ENCODE measurements around the gene FHL2. TPM values are rescaled to one million over a fixed set of nuclear protein-coding genes. Genes with fewer than 3 reads are reported as not detected.

Gene FHL2
- total and polyA plus RNA-seq, 9 of the 15 experiments (the other 6 are each of a cell fraction or from before 2014, with no cell fraction given): 7.5 to 33.1 (median 23.9) TPM

DNA sequence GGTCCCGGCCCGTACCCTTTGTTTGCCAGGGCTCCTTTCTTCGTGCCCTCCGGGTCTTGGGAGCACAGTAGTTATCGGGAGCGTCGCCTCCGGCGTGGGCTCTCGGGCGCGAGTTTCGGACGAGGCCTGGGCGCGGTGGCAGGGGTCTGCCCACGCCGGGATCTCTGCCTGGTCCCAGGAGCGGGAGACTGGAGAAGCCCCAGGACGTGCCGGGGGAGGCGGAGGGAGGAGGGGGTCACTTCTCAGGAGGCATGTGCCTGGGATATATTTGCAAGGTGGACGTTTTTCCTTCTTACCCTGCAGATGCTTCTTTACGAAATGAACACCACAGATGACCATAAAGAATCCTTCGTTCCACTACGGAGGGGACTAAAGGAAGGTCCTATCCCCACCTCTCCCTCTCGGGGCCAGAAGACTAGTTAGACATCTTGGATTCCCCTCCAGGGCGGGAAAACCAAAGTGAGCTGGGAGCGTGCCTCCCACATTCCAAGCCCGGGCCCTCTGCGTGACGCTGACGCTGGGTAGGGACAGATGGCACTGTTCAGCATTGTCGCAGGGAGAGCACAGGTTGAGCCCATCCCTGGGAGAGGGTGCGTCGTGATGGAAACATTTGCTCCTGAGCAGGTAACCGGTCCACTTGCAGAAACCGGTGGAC lies 483 bp upstream of the FHL2 start (continued):
- no peak for TF ChIP-seq ID3 (CRISPR knock-in tag; IDR thresholded peaks at IDR 0.05)
- TF ChIP-seq ID3 (tag; IDR thresholded peaks at IDR 0.05): peak; percentile 94
- no peak for TF ChIP-seq IRF2 (CRISPR knock-in tag; IDR thresholded peaks at IDR 0.05)
- no peak for TF ChIP-seq DACH1 (IDR thresholded peaks at IDR 0.05; ENCODE audit: partially characterized antibody)
- TF ChIP-seq HDAC1 (IDR thresholded peaks at IDR 0.05): no peak
- TF ChIP-seq, protein P1, sequence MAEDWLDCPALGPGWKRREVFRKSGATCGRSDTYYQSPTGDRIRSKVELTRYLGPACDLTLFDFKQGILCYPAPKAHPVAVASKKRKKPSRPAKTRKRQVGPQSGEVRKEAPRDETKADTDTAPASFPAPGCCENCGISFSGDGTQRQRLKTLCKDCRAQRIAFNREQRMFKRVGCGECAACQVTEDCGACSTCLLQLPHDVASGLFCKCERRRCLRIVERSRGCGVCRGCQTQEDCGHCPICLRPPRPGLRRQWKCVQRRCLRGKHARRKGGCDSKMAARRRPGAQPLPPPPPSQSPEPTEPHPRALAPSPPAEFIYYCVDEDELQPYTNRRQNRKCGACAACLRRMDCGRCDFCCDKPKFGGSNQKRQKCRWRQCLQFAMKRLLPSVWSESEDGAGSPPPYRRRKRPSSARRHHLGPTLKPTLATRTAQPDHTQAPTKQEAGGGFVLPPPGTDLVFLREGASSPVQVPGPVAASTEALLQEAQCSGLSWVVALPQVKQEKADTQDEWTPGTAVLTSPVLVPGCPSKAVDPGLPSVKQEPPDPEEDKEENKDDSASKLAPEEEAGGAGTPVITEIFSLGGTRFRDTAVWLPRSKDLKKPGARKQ (CRISPR knock-in tag; IDR thresholded peaks at IDR 0.05): peak; percentile 7; the same call in 1 of the 2 replicates
- TF ChIP-seq CEBPG (CRISPR knock-in tag; IDR thresholded peaks at IDR 0.05): no peak
- TF ChIP-seq CEBPG (tag; conservative IDR thresholded peaks at IDR 0.05 in 1 of 2, IDR thresholded peaks at IDR 0.05 in 1 of 2): no peak
- TF ChIP-seq ZBTB49 (CRISPR knock-in tag; IDR thresholded peaks at IDR 0.05; ENCODE audit: borderline replicate concordance): no peak
- TF ChIP-seq ZNF592 (IDR thresholded peaks at IDR 0.05): peak; percentile 96
- no peak for TF ChIP-seq PHB (CRISPR knock-in tag; IDR thresholded peaks at IDR 0.05)
- TF ChIP-seq ZNF764 (CRISPR knock-in tag; IDR thresholded peaks at IDR 0.05; ENCODE audit: low read depth): no peak
- TF ChIP-seq IFI16 (CRISPR knock-in tag; IDR thresholded peaks at IDR 0.05): no peak
- no peak for TF ChIP-seq SUPT5H (IDR thresholded peaks at IDR 0.05)
- TF ChIP-seq CC2D1A (IDR thresholded peaks at IDR 0.05): no peak
- TF ChIP-seq, protein P2, sequence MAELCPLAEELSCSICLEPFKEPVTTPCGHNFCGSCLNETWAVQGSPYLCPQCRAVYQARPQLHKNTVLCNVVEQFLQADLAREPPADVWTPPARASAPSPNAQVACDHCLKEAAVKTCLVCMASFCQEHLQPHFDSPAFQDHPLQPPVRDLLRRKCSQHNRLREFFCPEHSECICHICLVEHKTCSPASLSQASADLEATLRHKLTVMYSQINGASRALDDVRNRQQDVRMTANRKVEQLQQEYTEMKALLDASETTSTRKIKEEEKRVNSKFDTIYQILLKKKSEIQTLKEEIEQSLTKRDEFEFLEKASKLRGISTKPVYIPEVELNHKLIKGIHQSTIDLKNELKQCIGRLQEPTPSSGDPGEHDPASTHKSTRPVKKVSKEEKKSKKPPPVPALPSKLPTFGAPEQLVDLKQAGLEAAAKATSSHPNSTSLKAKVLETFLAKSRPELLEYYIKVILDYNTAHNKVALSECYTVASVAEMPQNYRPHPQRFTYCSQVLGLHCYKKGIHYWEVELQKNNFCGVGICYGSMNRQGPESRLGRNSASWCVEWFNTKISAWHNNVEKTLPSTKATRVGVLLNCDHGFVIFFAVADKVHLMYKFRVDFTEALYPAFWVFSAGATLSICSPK (IDR thresholded peaks at IDR 0.05; ENCODE audit: borderline replicate concordance): no peak
